GM12891 (cell line): ENCODE results near the gene HORMAD2.

ENCODE experiments used
- POLR2A ChIP-seq: IDR thresholded peaks from 2 replicates; pipeline ENCODE4 v1.6.1; 2011; ENCODE audit warnings: low read depth, low read length, control low read depth
- POLR2AphosphoS5 ChIP-seq: IDR thresholded peaks from 2 replicates; pipeline ENCODE4 v1.6.1; 2011; ENCODE audit warnings: low read depth, low read length, control low read depth
- POU2F2 ChIP-seq: IDR thresholded peaks from 2 replicates; pipeline ENCODE4 v1.6.1; 2011; ENCODE audit warnings: low read depth, mild to moderate bottlenecking, control low read depth, low read length, moderate library complexity
- TAF1 ChIP-seq: IDR thresholded peaks from 2 replicates; pipeline ENCODE4 v1.6.1; 2011; ENCODE audit warnings: low read depth, low read length, control low read depth

- TF ChIP-seq POLR2A (no peak), TAF1 (no peak), POLR2AphosphoS5 (no peak), POU2F2 (no peak)
Observed at GRCh38 chr22:30197389-30197788, 117.1 kb downstream of the HORMAD2 start.
